ENCODE measurements around the gene GHRL.

Gene GHRL

GRCh38 chr3:10240799-10241198 lies 51.9 kb downstream of the GHRL start:
- no peak for DNase-seq

- DNase-seq, result no peak
These were observed 54.2 kb downstream of the GHRL start for GRCh38 chr3:10238345-10239183.
